NCI-H460 (cell line): ENCODE results near the gene PYGM. TPM values are rescaled to one million over a fixed set of nuclear protein-coding genes. Genes with fewer than 3 reads are reported as not detected.

Experiments
- DNase-seq: peaks from one replicate; pipeline ENCODE4 v3.0.0-alpha.2; 2016; ENCODE audit warnings: low read depth; ENCODE audit errors: extremely low read depth
- total RNA-seq: library from RNA; depleted of rRNA; stranded (reverse); fragments of >200 nt; shearing (Covaris generic); gene quantifications from 2 replicates; pipeline ENCODE4 v1.2.3, GENCODE V29; 2014

Gene PYGM
- total RNA-seq, 1 experiment from 2014 or later = 0.54 TPM

DNA sequence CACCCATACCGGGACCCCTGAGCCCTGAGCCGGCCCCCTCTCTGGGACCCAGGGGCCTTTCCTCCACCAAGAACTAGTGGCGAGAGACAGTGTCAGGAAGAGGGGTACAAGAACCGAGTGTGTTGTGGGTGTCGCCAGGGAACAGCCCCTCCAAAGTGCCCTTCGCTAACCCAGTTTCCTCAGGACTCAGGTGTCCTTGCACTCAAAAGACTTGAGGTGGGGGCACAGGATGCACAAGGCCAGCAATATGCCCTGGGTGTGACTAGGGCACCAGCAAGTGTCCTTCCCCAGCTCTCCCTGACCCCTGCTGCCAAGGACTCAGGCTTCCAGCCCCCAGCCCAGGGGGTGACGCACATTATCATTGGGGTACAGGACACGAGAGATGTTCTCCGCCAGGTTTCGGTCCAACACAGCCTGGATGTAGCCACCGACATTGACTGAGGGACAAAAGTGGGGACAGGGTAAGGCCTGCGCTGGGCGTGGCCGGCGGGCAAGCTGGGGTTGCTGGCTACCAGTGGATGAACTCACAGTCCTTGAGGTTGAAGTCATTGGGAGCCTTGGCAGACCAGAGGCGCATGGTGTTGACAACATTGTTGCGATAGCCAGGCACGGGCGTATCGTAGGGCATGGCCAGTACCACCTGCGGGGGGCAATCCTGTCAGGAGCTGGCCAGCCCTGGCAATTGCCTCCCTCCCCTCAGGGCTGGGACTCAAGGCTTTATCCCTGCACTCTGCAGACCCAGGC, 4.7 kb downstream of the PYGM start:
- DNase-seq = no peak

DNA sequence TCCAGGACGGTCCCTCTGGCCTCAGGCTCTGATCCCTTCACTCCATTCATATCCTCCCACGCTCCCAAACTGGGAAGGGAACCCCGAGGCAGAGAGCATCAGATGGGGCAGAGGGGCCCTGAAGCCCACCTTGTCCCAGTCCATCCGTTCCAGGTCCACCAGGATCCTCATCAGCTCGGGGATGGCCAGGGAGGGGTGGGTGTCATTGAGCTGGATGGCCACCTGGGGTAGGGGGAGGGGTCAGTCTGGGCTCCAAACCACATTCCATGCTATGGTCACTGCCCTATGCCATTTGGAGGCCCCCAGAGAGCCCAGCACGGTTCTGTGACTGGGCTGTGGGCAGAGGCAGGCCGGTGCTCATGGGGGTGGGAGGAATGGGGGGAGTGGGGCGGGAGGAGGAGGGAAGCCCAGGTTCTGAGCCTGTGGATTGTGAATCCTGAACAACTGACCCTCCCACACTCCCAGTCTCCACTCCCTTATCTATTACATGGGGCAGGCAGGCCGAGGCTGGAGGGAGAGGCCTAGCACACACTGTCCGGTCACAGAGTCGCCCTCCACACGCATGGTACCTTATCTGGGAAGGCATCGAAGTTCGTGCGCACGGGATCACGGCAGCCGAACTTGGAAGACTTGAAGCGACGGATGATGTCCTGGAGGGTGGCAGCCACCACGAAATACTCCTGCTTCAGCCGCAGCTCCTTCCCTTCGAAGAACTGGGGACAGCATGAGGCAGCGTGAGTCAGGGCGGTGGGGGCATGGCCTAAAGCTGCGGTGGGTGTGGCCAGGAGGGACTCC, 5.5 kb downstream of the PYGM start:
- no peak for DNase-seq

GRCh38 chr11:64753380-64754123, 6.2 kb downstream of the PYGM start:
- DNase-seq = no peak

DNA sequence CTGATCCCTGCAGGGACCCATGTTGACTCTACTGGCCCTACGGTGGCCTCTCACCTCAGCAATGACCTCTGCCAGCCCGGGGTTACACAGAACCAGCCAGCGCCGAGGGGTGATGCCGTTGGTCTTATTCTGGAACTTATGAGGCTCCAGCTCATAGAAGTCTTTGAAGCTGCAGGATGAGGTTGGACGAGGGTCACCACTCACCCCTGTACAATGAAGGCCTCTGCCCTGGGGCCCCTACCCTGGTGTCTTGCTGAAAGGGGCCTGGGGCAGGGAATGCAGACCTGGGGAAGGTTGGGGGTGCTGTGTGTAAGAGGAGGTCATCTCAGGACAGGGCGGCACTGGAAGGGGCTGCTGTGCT, 6.8 kb downstream of the PYGM start:
- no peak for DNase-seq

DNA sequence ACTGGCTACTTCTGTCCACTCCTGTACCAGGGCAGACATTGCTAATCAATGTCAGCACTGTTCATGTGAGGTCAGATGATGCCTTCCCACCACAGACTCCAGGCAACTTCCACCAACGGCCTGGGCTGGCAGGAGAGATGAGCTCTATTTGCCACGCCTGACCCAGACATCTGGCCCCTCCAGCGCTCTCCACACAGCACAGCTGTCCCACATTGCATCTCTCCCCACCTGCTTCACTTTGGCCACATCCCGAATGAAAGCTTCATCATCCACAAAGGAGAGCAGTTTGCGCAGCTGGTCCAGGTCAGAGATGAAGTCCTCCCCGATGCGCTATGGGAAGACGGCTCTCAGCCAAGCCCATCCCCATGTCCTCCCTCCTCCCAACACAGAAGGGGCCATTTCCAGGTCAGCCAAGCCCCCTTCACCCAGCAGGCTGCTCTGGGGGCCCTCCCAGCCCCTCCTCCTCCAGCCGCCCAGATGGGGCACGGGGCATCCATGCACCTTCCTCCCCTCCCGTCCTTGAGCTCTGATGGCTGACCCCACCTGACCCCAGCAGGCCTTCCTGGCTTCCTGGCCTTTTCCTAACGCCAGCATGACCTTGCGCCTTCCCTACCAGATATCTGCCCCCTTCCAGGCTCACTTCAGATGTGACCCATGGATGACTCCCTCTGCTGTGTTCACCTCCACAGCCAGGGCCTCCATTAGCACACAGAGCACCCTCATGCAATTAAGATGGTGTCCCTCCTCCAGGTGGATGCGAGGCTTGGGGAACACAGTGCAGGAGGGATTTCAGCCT, 7.4 kb downstream of the PYGM start:
- no peak for DNase-seq

DNA sequence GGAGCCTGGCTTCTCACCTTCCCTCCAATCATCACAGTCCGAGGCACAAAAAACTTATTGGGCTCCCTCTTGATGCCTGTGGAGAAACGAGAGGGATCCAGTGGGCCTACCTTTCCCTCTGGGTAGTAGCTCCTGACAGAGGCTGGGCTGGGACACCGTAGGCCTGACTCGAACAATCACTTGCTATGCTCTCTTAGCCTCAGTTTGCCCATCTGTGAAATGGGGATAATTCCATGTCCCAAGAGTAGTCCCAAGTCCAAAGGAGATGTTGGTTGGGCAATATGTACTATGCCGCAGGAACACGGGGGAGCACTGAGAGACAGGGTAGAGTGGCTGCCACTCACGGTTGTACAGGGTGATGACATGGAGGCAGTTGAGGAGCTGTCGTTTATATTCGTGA, 8.2 kb downstream of the PYGM start:
- no peak for DNase-seq

- DNase-seq = no peak
These were observed 8.6 kb downstream of the PYGM start for GRCh38 chr11:64751136-64751535.

GRCh38 chr11:64750361-64751054, 9.3 kb downstream of the PYGM start:
- no peak for DNase-seq

DNA sequence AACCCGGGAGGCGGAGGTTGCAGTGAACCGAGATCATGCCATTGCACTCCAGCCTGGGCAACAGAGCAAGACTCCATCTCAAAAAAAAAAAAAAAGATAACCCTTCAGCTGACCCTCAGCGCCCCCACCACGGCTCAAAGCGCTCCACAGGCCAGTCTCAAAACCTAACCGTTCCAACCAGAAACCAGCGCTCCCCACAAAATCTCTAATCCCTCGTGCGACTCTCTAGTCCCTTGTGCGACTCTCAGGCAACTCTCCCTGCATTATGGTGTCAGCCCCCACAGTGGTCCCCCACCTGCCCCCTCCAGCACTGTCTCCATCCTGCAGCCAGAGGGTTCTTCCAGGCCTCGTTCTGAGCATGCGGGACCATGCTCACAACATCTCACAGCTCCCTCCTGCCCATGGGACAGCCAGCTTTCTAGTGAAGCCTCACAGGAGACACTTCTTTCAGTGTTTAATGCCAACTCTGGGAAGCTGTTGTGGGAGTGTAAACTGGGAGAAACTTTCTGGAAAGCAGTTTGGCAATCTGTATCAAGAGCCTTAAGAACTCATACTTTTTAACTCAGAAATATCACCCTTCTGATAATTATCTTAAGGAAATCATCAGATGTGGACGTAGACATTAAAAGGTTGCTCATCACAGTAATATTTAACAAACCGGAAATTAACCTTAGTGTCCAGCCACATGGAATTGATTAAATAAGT, 11.7 kb downstream of the PYGM start:
- DNase-seq = no peak

- DNase-seq = no peak
These were observed 13.3 kb downstream of the PYGM start for GRCh38 chr11:64746486-64746885.

- DNase-seq = no peak
These were observed 14.0 kb downstream of the PYGM start for GRCh38 chr11:64745521-64746328.

- no peak for DNase-seq
These were observed 14.6 kb downstream of the PYGM start for GRCh38 chr11:64745189-64745520.

- no peak for DNase-seq
These were observed 15.1 kb downstream of the PYGM start for GRCh38 chr11:64744544-64745188.

DNA sequence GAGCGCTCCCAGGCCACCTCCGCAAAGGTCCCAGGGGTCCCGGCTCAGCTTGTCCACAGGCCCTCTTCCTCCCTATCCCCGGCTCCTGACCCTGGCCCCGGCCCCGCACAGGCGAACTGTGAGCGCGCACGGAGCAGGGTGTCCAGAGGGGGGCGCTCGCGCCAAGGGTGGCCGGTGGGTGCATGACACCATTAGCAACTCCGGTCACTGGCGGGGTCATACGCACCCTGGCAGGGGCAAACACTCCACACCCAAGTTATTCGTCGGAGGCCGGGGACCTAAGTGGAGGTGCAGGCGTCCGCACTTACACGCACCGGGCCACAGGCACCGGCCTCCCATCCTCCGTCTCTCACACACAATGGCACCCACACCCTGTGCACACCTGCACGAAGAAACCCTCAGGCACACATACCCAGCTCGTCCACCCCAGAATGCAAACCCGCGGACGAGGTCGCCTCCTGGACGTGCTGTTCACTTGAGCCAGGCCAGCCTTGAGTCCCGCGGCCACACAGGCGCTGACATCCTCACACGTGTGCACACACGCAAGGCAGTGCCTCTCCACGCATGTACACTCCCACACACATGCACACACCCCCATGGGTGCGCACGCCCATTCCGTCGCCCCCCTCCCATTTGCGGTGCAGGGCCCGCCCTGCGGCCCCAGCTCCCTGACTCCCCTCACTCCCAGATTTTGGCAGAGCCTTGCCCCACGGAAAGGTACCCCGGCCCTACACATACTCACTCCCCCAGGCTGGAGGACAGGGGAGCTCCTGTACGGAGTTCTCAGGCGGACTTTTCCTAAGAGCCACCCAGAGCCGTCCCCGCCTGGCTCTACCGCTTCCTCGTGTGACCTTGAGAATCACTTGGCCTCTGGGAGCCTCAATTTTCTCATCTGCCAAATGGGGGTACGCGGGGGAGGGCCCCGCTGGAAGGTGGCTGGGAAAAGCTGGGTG, 15.9 kb downstream of the PYGM start, which contains the start of gene RASGRP2:
TSS of gene RASGRP2 (minus strand) at position 552 of the 953 bp plus-strand sequence. CDS start 1,276 bp downstream, outside the sequence.
- DNase-seq = peak; percentile 24

- DNase-seq = peak; percentile 27
These were observed 16.7 kb downstream of the PYGM start for GRCh38 chr11:64742889-64743590.
